ENCODE results near the gene TMEM89. TPM values are rescaled to one million over a fixed set of nuclear protein-coding genes. Genes with fewer than 3 reads are reported as not detected.

TMEM89 gene
- total and polyA plus RNA-seq, 2 donors, result 0.23 TPM; not detected in 1

Other genes with a start within 250 kb of the TMEM89 start
- gene FBXW12, start 249.6 kb downstream of the TMEM89 start, total RNA-seq, result 0.05 TPM
- 0.07 TPM for gene FBXW12, start 249.6 kb downstream of the TMEM89 start, polyA plus RNA-seq
- 7.7 TPM for gene PLXNB1, start 191.7 kb downstream of the TMEM89 start, total RNA-seq
- 112 TPM for gene PLXNB1, start 191.7 kb downstream of the TMEM89 start, polyA plus RNA-seq
- gene CCDC51, start 181.7 kb downstream of the TMEM89 start, total RNA-seq, result 17.8 TPM
- gene CCDC51, start 181.7 kb downstream of the TMEM89 start, polyA plus RNA-seq, result 14.1 TPM
- gene TMA7, start 181.5 kb downstream of the TMEM89 start, total RNA-seq, result 660 TPM
- 735 TPM for gene TMA7, start 181.5 kb downstream of the TMEM89 start, polyA plus RNA-seq
- gene ATRIP, start 175.0 kb downstream of the TMEM89 start, total RNA-seq, result 6.2 TPM
- gene ATRIP, start 175.0 kb downstream of the TMEM89 start, polyA plus RNA-seq, result 8.4 TPM
- 115 TPM for gene SHISA5, start 117.6 kb downstream of the TMEM89 start, total RNA-seq
- gene SHISA5, start 117.6 kb downstream of the TMEM89 start, polyA plus RNA-seq, result 104 TPM
- 6.1 TPM for gene PFKFB4, start 65.0 kb downstream of the TMEM89 start, total RNA-seq
- 3.5 TPM for gene PFKFB4, start 65.0 kb downstream of the TMEM89 start, polyA plus RNA-seq
- 0.09 TPM for gene UCN2, start 58.0 kb downstream of the TMEM89 start, total RNA-seq
- 4.7 TPM for gene UCN2, start 58.0 kb downstream of the TMEM89 start, polyA plus RNA-seq
- 4.4 TPM for gene COL7A1, start 26.4 kb downstream of the TMEM89 start, total RNA-seq
- gene COL7A1, start 26.4 kb downstream of the TMEM89 start, polyA plus RNA-seq, result 273 TPM
- 159 TPM for gene UQCRC1, start 12.1 kb downstream of the TMEM89 start, total RNA-seq
- 108 TPM for gene UQCRC1, start 12.1 kb downstream of the TMEM89 start, polyA plus RNA-seq
- gene SLC26A6, start 13.7 kb upstream of the TMEM89 start, total RNA-seq, result 8.9 TPM
- 24.7 TPM for gene SLC26A6, start 13.7 kb upstream of the TMEM89 start, polyA plus RNA-seq
- gene CELSR3, start 41.1 kb upstream of the TMEM89 start, total RNA-seq, result 0.38 TPM
- 1.4 TPM for gene CELSR3, start 41.1 kb upstream of the TMEM89 start, polyA plus RNA-seq
- 8.8 TPM for gene NCKIPSD, start 64.1 kb upstream of the TMEM89 start, total RNA-seq
- 7.0 TPM for gene NCKIPSD, start 64.1 kb upstream of the TMEM89 start, polyA plus RNA-seq
- 98.4 TPM for gene IP6K2, start 95.5 kb upstream of the TMEM89 start, total RNA-seq
- gene IP6K2, start 95.5 kb upstream of the TMEM89 start, polyA plus RNA-seq, result 134 TPM
- gene PRKAR2A, start 226.1 kb upstream of the TMEM89 start, total RNA-seq, result 8.0 TPM
- gene PRKAR2A, start 226.1 kb upstream of the TMEM89 start, polyA plus RNA-seq, result 7.5 TPM